GM21619 (cell line): ENCODE results near the gene NHS.

Source experiments
- ATAC-seq: cut with Tn5 transposase; IDR thresholded peaks from one replicate; pipeline ENCODE4 v1.9.1; 2021; ENCODE audit not compliant: unreplicated experiment

Gene NHS

DNA sequence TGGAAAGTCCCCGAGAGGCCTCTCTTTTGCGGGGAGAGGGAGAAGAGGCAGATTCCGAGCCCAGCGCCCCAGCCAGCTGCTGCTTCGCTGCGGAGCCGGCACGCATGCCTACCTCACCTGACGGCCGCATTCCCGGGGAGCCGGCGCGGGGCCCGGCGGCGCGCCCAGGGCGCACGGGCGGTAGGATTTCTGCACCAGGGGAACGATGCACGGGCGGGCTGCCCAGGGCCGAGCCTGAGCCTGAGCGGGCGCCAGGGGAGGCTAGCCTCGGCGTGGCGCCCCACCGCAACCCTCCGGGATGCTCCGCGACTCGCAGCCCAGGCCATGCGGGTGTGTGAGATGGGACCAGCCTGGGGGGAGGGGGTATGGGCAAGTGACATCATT is 281.0 kb downstream of the NHS start:
- no peak for ATAC-seq

DNA sequence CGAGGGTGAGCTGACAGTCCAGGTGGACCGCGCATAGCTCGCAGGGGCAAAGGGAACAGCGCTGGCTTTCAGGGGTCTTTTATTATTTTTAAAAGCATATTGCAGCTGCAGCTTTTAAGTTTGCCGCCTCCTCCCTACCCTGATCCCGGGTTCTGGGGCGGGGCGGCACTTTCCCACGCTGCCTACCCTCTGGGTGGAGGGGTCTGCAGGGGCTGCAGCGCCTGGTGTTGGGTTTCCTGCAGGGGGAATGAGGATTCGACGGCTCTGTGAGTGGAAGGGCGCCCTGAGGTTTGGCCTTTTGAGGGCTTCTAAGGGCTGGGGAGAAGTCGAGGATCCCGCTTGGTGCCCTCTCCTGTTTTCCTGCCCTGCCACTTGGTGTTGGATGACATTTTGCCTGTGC is 281.6 kb downstream of the NHS start:
- ATAC-seq = no peak

DNA sequence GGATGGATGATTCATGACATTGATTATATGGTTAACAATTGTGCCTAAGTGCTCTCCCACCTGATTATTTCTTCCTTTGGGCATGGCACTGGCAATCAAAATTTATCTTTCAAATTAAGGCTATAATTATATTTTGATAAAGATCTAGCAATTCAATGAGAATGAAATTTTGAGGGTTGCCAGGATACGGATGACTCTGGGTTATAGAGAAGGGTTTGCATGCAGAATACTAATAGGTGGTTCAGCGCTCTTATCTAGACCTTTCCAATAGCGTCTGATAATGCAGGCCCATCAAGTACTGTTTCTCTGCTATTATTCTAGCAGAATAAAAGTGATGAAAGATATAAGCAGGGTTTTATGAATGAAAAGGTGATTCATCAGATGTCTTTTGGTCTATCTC is 287.4 kb downstream of the NHS start:
- ATAC-seq = no peak

DNA sequence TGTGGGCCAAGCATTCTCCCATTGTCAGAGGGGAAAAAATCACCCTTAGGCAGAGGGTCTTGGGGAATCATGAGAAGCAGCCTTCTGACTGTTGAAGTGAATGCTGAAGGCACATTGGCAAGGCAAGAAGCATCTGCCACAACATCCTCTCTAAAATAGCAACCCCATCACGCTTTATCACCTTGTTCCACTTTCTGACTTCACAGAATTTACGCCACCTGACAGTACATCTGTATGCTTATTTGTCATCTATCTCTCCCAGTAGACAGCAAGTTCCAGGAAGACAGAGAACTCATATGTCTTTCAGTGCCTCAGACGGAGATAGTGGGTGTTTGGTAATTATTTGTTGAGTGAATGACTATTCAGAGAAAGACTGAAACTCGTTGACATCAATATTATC is 293.9 kb downstream of the NHS start:
- ATAC-seq = no peak

DNA sequence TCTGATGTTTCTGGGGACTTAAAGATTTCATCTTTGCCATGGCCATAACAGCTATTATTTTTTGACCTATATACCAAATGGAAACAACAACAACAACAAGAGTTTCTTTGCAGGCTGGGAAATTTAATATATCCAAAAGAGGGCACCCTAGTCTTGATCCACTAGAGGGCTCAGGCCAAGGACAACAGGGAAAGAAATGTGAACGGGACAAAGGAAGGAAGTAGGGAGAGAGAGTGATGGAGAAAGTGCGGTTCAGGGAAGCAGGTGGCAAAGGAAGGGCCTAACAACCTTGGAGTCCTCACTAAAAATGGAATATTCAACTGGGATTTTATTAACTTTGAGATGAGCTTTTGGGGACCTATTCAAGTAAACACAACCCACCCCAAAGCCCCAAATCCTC is 294.5 kb downstream of the NHS start:
- no peak for ATAC-seq

DNA sequence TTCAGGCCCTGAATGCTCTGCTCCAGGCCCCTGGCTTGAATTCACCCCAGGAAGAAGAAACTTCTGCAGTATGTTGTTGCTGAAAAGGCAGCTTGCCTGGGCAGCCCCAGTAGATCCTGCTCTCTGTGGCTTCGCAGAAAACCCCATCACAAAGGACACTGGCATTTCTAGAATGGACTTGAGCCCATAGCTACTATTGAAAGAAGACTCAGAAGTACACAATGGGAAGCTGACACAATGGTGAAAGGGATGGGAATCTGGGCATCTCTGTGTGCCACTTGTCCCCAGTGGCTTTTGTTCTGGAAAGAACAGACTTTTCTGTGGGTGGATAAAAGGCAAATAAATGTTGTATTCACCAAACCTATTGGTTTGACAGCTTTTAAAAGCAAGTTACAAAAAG is 294.9 kb downstream of the NHS start:
- ATAC-seq = no peak

DNA sequence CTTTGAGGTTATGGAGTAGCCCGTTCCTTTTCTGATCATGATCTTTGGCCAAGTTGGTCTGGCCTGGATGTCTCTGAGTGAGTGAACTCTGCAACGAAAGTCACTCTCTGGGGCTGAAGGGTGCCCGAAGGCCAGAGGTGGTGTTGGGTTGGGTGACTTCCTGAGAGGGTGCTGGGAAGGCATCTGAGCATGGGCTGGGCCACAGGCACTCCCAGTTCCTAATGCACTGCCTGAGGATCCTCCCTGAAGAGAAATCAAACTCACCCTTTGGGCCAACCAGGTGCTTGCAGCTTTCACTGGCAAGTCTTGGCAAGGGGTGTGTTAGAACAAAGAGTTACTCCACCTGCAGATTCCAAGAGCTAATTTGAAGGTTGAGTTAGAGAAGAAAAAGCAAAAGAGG is 295.9 kb downstream of the NHS start:
- no peak for ATAC-seq

DNA sequence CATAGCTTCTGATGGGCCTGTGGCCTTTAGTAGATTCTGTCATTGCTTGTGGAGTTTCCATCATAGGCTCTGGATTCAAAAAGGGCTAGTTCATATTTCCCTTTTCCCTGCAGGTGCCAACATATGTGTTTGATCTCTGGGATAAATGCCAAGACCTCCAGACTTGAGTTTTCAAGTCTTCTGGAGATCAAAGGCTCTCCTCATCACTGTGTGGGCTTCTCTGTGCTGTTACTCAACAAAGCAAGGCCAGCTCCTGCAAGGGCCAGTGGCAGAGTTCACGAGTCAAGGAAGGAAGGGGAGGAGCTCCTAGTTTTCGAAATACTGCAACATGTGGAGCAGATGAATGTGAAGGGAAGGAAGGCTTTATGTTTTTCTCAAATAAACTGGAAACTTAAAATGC is 299.6 kb downstream of the NHS start:
- no peak for ATAC-seq

DNA sequence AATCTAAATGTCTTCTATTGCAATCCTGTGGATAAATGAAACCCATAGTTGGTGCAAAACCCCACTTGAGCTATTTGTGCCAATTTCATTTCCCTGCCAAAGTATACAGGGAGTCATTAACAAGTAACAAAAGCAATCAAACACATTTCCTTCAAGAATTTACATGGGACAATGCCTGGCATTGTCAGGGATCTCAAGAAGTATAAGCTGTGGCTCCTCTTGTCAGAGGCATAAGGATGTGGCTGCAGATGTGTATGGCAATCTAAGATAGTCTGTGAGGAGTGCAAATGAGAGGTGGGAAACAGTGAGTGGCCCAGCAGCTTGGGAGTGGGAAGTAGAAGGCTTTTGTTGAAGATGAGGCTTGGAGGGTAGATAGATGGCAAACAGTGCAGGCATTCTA is 304.3 kb downstream of the NHS start:
- no peak for ATAC-seq

DNA sequence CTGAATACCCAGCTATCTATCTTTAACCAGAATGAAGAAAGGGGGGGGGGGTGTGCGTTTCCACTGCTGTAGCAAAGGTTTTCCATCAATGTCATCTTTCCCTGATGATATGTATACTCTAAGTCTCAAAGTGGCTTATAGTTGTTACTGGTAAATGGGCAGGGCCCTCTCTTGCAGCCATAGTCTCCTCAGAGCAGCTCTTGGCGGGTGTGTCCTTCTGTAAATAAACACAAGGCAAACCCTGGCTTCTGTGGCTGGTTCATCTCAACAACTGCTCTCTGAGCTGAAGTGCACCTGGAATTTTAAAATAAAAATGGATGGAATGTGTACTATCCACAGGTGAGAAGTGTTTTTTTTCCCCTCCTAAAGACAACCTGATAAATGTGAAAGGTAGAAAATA is 304.8 kb downstream of the NHS start:
- ATAC-seq = no peak

DNA sequence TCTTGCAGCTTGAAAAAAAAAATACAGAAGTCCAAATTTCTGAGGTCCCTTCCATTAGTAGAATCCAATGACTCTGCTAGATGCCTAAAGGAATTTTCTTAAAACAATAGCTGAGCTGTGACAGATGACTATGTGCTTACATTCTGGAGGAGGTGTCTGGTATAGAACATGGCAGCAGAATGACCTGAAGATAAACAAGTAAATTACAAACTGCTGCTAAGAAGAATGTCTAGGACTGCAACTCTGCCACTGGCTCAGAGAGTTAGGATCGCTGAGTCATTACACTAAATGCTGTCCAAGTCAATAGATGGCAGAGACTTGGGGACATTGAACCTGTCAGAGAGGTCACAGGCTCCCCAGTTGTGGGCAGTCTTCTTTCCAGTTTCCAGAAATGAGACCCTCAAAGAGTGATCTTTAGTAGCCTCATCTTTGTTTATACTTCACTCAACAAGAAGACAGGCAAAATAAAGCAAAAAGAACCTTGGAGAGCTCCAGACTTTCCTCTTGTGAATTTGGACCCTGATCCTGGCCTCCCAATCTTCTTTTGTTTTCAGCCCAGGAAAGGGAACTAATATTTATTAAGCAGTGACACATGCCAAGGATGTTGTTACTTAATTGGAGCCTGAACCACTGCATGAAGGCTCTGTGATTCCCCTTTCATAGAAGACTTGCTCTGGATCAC is 305.9 kb downstream of the NHS start:
- ATAC-seq = no peak

DNA sequence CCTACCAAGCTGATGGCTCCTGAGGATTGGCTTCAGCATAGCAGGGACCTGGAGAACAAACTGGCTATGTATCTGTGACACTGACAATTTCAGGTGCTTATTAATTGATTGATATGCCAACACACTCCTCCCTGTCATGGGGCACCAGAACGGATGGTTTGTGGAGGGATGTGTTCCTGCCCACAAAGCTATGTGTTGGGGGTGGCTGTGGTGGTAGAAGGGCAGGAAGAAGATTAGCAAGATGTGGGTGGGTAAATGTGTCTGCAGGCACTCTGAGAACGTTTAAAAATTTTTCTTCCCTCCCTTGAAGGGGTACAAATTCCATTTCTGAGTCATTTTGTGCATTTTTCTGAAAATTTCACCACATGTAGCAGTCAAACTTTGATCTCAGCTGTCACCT is 307.3 kb downstream of the NHS start:
- ATAC-seq = no peak

DNA sequence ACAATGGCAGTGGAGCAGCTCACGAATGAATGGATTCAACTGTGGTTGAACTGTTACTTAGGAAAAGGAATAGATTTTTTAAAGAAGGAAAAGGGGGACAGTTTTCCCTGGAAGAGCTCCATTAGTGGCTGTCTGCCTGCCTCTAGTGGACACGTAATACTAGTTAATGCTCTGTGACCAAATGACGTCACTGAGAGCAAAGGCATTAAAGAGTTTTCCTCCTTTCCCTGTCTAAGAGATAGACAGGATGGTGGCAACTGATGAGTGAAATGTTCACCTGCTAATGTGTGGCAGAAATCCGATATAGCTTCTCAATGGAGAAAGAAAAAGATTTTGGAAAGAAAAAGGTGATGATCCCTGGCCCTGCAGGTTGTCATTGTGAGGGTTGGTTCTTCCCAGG is 310.0 kb downstream of the NHS start:
- ATAC-seq = no peak

DNA sequence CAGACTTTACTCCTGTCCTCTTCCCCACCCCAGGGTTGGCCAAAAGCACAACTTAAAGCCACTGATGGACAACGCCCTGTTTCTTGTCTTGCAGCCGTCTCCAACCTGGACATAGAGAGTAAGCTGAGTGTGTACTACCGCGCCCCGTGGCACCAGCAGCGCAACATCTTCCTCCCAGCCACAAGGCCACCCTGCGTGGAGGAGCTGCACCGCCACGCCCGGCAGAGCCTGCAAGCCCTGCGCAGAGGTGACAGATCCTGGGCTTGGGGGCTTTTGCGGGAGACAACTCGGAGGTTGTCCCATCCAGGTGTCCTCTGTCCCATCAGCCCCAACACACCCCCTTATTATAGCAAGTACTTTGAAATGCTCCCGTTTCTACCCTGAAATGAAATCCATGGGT is 312.6 kb downstream of the NHS start:
- ATAC-seq = no peak

DNA sequence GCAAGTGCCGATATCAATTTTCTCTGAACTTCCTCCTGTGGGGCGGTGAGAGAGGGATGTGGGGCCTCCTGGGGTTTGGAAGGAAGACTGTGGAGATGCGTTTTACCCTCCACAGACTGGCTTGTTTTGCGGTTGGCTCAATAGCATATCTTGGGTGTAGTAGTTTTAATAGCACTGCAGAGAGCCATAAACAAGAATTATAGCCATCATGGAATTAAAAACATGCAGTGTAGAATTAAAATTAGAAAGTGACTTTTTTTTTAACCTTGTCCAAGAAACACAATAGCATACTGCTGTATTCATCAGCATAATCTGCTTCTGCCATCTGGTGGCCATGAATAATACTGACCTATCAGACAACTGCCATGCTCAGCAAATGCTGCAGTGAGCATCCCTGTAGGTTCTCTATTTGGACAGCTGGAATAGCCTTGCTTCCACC is 315.0 kb downstream of the NHS start:
- no peak for ATAC-seq

DNA sequence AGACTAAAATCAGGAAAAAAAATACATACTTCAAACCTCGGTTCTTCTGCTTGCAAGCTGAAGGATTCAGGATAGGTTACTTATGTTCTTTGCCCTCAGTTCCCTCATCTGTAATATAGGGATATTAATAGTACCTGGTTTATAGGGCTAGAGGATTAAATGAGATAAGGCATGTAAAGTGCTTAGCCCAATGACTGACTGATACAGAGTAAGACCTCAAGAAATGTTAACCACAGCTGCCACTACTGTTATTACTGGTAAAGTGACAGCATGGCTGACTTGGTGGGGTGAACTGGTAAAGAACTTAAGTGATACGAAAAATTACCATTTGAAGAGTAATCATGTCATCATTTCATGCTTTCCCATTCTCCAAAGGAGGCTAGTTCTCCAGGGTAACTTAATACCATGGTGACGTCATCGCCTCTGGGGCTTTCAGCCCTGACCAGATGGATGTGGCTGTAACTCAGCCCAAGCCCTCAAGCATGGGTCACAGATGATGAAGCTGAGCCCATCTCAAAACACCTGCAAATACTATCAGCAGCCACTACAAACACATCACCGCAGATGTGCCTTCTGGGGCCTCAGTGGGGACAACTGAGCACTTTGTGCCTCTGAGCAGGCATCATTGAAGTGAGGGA is 317.8 kb downstream of the NHS start:
- no peak for ATAC-seq

DNA sequence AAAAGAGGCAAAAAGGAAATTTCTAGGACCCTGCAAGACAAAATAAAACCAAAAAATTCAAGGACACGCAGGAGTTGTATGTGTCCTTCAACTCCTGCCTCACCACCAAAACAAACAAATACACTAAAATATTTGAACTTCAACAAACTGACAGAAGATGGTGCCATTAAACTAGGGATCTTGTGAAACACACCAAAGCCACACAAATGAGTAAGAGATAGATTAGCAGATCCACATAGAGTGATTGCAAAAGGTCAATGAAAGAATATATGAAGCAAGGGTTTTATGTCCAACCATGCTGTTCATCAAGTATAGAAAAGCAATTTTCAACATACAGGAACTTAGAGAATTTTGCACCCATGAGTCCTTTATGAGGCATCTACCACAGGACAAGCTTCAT is 322.2 kb downstream of the NHS start:
- no peak for ATAC-seq

DNA sequence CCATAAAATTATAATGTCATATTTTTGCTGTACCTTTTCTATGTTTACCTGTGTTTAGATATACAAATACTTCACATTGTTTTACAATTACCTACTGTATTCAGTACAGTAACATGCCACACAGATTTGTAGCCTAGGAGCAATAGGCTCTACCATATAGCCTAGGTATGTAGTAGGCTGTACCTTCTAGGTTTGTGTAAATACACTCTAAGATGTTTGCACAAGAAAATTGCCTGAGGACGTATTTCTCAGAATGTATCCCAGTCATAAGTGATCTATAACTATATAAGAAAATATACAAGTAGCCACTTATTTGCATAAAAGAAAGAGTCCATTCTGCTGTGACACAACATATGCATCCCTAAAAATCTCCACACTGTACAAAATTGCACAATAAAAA is 326.0 kb downstream of the NHS start:
- ATAC-seq = no peak

DNA sequence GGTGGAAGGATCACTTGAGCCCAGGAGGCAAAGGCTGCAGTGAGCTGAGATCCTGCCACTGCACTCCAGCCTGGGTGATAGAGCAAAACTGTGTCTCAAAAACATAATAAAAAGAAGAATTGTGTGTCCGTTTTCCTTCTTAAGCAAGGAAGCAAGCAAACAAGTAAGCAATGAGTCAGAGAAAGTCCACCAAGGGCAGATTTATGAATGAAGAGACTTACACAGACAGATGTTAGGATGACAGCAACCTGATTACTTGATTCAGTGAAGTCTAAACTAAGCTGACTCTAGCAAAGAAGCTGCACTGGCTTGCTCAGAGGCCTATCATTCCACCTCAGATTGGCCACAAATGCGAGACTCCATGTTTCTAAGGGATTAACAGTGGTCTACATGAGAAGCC is 328.2 kb downstream of the NHS start:
- no peak for ATAC-seq

DNA sequence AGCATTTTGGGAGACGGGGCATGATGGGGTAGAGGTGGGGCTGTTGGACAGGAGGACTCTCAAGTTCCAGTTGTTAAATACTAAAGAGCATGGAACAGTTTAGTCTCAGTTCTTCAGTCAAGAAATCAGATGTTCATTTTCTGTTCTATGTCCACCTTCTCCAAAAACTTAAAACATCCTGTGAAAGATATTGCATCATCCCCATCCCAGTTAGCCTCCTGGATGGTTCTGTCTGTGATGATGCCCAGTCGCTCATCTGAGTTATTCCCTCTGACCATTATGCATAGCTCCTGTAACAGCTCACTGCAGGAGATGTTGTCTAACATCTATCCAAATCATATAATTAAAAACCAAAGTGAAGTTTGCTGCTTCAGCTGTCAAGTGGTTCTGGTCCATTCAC is 330.2 kb downstream of the NHS start:
- ATAC-seq = no peak

DNA sequence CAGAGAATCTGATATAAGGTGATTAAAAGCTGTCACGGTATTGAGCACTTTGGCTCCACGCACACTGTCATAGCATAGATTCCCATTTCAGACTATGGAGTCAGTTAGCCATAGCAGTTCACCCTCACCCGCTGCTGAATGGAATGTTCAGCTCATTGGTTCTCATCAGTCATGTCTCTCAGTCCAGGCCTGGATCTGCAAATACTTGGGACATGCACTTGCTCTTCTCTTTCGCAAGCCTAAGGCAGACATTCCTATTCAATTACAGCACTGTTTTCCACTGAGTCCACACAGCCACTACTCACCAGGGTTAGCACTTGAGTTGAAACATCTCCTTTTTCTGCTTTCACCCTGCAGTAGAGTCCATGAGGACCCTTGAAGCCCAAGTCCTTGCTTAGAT is 331.7 kb downstream of the NHS start:
- ATAC-seq = no peak

DNA sequence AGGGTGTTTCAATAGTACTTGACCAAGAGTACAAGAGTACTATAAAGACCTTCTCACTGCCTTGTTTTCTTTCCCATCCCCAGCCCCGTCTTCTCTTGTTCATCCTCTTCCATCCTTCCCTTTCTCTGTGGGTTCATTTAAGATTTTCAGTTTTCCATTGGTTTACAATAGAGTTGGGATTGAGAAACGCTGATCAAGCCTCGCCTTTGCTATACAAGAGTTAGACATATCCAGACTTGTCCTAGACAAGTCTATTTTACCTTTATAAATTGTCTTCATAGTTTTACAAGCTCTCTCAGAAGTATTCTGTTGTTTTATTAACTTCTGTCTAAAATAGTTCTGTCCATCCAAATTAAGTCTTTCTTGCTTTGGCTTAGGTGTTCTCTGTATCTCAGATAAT is 332.7 kb downstream of the NHS start:
- ATAC-seq = no peak

DNA sequence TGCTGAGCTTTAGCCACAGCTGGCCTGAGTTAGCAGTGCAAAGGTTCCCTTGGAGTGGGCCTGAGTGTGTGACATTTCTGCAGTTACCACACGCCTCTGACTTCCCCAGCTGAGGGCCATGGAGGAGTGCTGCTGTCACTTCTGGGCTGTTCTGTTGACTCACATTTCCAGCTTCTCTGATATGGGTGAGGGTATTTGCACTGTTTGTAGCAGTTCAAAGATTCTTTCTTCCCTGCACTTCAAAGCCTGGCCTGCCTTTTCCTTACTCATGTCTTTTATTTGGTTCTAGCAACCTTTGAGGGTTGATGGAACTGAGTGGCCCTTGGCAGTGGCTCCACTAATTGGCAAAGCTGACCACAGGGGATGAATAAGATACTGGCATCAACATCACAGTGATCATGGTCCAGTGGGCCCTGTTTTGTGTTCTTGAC is 335.9 kb downstream of the NHS start:
- no peak for ATAC-seq
